ENCODE measurements around the gene ADCY3.

DNA sequence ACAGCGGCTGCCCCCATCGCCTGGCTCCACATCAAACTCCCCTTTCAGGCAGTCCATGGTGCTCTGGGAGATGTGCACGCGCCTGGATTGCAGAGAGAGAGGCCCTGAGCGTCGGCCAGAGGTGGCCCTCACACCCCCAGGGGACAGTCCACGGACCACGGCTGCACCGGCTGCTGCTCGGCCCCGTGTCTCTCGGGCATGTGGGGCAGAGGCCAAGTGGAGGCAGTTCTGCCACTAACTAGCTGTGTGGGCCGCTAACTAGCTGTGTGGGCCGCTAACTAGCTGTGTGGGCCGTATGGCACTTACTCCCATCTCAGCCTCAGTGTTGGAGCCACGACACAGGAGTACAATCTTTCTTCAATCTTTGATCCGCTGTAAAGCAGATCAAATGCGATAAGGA, 81.5 kb downstream of the ADCY3 start:
- TF ChIP-seq CTCF (conservative IDR thresholded peaks at IDR 0.05; ENCODE audit: low read length) (no peak), EZH2phosphoT487 (IDR thresholded peaks at IDR 0.05; ENCODE audit: borderline replicate concordance) (no peak)

All from Loucy (cell line).